ENCODE results near the gene IL17RE.
A peak's percentile ranks its signal among the peaks of the same experiment; 100 is the strongest.
"Not testable (repeated sequence)": the region's sequence is repeated elsewhere in the genome, so short reads cannot be mapped to it uniquely, and the experiment has no call there.

The IL17RE gene

DNA sequence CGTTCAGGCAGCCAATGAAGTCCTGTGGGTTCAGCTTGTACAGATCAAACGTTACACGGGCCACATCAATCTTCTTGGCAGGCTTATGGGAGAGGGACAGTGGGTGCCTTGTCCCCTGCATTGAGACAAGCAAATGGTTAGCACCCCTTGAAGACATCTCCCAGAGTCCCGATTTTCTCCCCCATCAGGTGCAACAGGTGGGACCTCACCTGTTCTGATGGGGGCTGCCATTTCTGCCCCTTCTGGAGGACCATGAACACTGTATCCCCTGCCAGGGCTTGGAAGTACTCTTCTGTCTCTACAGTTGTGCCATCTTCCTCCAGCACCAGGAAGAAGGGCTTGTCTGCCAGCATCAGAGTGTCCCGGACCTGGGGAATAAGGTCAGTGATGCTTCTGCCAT is 32.7 kb upstream of the IL17RE start:
- TF ChIP-seq, protein P1, sequence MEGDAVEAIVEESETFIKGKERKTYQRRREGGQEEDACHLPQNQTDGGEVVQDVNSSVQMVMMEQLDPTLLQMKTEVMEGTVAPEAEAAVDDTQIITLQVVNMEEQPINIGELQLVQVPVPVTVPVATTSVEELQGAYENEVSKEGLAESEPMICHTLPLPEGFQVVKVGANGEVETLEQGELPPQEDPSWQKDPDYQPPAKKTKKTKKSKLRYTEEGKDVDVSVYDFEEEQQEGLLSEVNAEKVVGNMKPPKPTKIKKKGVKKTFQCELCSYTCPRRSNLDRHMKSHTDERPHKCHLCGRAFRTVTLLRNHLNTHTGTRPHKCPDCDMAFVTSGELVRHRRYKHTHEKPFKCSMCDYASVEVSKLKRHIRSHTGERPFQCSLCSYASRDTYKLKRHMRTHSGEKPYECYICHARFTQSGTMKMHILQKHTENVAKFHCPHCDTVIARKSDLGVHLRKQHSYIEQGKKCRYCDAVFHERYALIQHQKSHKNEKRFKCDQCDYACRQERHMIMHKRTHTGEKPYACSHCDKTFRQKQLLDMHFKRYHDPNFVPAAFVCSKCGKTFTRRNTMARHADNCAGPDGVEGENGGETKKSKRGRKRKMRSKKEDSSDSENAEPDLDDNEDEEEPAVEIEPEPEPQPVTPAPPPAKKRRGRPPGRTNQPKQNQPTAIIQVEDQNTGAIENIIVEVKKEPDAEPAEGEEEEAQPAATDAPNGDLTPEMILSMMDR (IDR thresholded peaks at IDR 0.05; ENCODE audit: low read depth, low read length) = no peak
- in situ Hi-C loops (cut with HindIII; ENCODE audit: low sequenced_read_pairs) = no loop called here
- no peak for DNase-seq (ENCODE audit: low read depth, low spot score)

DNA sequence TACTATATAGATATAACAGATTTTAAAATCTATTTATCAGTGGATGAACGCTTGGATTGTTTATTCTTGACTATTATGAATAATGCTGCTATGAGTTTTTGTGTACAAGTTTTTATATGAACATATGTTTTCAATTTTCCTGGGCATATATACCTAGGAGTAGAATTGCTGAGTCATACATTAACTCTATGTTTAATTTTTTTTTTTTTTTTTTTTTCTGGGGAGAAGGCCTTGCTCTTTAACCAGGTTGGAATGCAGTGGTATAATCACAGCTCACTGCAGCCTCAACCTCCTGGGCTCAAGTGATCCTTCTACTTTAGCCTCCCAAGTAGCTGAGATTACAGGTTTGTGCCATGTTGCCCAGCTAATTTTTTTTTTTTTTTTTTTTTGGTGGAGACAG is 31.7 kb upstream of the IL17RE start:
- in situ Hi-C loops (cut with HindIII; ENCODE audit: low sequenced_read_pairs) = no loop called here
- TF ChIP-seq, protein P1 (IDR thresholded peaks at IDR 0.05; ENCODE audit: low read depth, low read length) = no peak
- H3K4me3 ChIP-seq (ENCODE audit: low read depth, low read length) = no peak overlapping the region
- peak; percentile 68 for DNase-seq (ENCODE audit: low read depth, low spot score)

More for the DNA sequence above, 32.7 kb upstream of the IL17RE start:
- H3K4me3 ChIP-seq (ENCODE audit: low read depth, low read length) = no peak overlapping the region

DNA sequence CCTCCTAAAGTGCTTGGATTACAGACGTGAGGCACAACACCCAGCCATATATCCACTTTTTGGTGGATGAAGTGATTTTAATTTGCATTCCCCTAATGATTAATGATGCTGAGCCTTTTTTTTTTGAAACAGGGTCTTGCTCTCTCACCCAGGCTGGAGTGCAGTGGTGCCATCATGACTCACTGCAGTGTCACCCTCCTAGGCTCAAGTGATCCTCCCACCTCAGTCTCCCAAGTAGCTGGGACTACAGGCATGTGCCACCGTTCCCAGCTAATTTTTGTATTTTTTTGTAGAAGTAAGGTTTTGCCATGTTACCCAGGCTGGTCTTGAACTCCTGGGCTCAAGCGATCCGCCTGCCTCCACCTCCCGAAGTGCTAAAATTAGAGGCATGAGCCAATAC is 30.6 kb upstream of the IL17RE start:
- in situ Hi-C loops (cut with HindIII; ENCODE audit: low sequenced_read_pairs); H3K4me3 ChIP-seq (ENCODE audit: low read depth, low read length); DNase-seq (ENCODE audit: low read depth, low spot score): not testable (repeated sequence)

DNA sequence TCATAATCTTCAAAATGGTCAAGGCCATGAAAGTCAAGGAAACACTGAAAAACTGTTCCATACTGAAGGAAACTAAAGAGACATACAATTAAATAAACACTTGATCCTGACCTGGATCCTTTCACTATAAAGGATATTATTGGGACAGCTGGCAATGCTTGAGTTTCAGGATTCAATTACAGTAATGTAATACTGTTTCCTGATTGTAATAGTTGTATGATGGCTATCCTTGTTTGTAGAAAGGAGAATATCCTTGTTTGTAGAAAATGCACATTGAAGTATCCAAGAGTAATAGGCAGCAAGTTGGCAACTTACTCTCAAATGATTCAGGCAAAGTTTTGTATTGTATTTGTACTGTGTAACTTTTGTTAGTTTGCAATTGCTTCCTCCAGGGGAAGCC is 27.2 kb upstream of the IL17RE start:
- no peak for DNase-seq (ENCODE audit: low read depth, low spot score)
- in situ Hi-C loops (cut with HindIII; ENCODE audit: low sequenced_read_pairs) = no loop called here
- TF ChIP-seq, protein P1 (IDR thresholded peaks at IDR 0.05; ENCODE audit: low read depth, low read length) = no peak
- no peak overlapping the region for H3K4me3 ChIP-seq (ENCODE audit: low read depth, low read length)

DNA sequence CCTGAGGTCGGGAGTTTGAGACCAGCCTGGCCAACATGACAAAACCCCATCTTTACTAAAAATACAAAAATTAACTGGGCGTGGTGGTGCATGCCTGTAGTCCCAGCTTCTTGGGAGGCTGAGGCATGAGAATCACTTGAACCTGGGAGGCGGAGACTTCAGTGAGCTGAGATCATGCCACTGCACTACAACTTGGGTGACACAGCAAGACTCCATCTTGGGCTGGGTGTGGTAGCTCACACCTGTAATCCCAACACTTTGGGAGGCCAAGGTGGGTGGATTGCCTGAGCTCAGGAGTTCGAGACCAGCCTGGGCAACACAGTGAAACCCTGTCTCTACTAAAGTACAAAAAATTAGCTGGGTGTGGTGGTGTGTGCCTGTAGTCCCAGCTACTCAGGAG is 26.4 kb upstream of the IL17RE start:
- in situ Hi-C loops (cut with HindIII; ENCODE audit: low sequenced_read_pairs); H3K4me3 ChIP-seq (ENCODE audit: low read depth, low read length); DNase-seq (ENCODE audit: low read depth, low spot score): not testable (repeated sequence)

DNA sequence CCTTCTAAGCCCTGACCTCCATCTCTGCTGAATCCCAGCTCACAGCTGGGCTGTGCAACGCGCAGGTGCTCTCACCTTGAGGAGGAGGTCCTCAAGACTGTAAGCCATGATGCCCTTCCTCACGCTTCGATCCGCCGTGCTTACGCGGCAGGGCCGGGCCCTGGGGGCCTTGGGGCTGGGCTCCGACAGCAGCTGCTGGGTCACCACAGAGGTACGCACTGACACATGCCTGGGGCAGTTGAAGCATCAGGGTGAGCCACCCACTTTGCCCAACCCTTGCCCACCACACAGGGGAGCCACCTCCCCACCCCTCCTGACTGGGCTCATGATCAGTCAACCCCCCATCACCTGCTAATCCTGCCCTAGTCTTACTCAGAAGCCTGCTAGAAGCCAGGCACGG is 25.7 kb upstream of the IL17RE start:
- H3K4me3 ChIP-seq (ENCODE audit: low read depth, low read length) = no peak overlapping the region
- no peak for DNase-seq (ENCODE audit: low read depth, low spot score)
- TF ChIP-seq, protein P1 (IDR thresholded peaks at IDR 0.05; ENCODE audit: low read depth, low read length) = no peak
- in situ Hi-C loops (cut with HindIII; ENCODE audit: low sequenced_read_pairs) = no loop called here

DNA sequence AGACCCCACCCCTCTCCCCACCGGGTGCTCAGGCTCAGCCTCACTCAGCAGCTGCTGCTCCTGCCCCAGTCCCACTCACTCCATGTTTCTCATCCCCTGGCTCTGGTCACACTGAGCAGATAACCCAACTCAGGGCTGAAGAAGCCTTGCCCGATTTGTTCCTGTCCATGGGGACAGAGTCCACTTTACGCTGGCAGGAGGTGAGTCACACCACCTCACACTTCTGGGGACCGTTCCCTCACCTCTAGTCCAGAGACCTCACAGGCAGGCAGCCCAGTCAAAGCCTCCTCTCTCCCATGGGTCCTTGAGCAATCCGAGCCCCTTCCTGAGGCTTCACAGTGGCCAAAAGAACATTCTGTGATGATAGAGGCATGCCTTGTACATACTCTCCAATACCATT is 23.9 kb upstream of the IL17RE start:
- H3K4me3 ChIP-seq (ENCODE audit: low read depth, low read length) = no peak overlapping the region
- in situ Hi-C loops (cut with HindIII; ENCODE audit: low sequenced_read_pairs) = no loop called here
- no peak for DNase-seq (ENCODE audit: low read depth, low spot score)
- TF ChIP-seq, protein P1 (IDR thresholded peaks at IDR 0.05; ENCODE audit: low read depth, low read length) = no peak

DNA sequence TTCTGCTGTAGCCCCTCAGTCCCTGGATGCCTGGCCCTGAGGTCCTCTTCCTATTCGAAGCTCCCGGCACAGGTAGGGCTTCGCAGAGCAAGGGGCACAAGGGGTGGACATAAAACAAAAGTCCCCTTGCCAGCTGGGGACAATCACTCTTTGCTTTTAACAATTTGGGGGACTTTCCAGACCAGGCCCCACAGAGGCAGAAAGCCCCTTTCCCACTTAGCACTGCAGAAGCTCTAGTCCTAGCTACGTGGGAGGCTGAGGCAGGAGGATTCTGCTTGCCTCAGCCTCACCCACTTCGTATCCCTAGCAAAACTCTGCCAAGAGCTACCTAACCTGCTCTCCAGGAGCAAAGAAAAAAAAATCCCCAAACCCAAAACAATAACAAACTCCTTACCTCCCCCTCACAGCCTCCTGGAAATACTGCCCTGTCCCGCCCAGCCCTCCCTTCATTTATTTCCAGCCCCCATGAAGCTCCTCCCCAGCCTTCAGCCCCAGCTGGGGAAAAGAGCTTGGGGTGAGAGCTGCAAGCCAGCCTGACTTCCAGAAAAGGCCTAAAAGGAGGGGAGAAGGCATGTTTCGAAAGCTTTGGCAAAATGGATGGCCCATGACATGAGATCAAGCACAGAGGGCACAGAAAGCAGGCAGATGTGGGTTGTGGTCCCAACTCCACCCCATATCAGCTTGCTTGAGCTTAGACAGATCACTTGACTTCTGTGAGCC is 22.7 kb upstream of the IL17RE start, which contains the start of gene CIDEC:
CIDEC (minus strand) TSS at position 424 of the 720 bp plus-strand sequence. CDS start 1,767 bp downstream, outside the sequence.
- H3K4me3 ChIP-seq (ENCODE audit: low read depth, low read length) = no peak within 1 kb of the TSS
- TF ChIP-seq, protein P1 (IDR thresholded peaks at IDR 0.05; ENCODE audit: low read depth, low read length) = no peak
- in situ Hi-C loops (cut with HindIII; ENCODE audit: low sequenced_read_pairs) = no loop called here
- DNase-seq (ENCODE audit: low read depth, low spot score) = no peak
